Retinal pigment epithelial cell (primary cell): Measurements from ENCODE around the gene MBD3L1.

Experiments used
- DNase-seq: peaks from one replicate; pipeline ENCODE4 v3.0.0-alpha.2; 2010; ENCODE audit warnings: low read depth
- H3K4me3 ChIP-seq: 2 replicates; pipeline ENCODE4 v1.5.1; 2011; ENCODE audit warnings: mild to moderate bottlenecking, low read length, control low read depth, moderate library complexity
- CTCF ChIP-seq: conservative IDR thresholded peaks from 2 replicates; pipeline ENCODE4 v1.5.1; 2011; ENCODE audit warnings: low read depth, low read length, control low read depth, inconsistent platforms

The MBD3L1 gene

GRCh38 chr19:8835877-8836276 is 3.7 kb downstream of the MBD3L1 start:
- no peak for DNase-seq
- TF ChIP-seq CTCF, result no peak
- H3K4me3 ChIP-seq, result no peak overlapping the region

GRCh38 chr19:8840708-8841107 is 8.5 kb downstream of the MBD3L1 start:
- TF ChIP-seq CTCF, result no peak
- H3K4me3 ChIP-seq, result no peak overlapping the region
- no peak for DNase-seq

- no peak for TF ChIP-seq CTCF
- H3K4me3 ChIP-seq, result no peak overlapping the region
- no peak for DNase-seq
Measured at GRCh38 chr19:8846819-8847218, 14.6 kb downstream of the MBD3L1 start.

GRCh38 chr19:8849232-8849631 is 17.1 kb downstream of the MBD3L1 start:
- no peak for TF ChIP-seq CTCF
- no peak overlapping the region for H3K4me3 ChIP-seq
- no peak for DNase-seq

GRCh38 chr19:8850488-8850887 is 18.3 kb downstream of the MBD3L1 start:
- no peak for DNase-seq
- no peak overlapping the region for H3K4me3 ChIP-seq
- TF ChIP-seq CTCF, result no peak

GRCh38 chr19:8858260-8858659 is 26.1 kb downstream of the MBD3L1 start:
- DNase-seq, result no peak
- TF ChIP-seq CTCF, result no peak
- no peak overlapping the region for H3K4me3 ChIP-seq

GRCh38 chr19:8866344-8866743 is 34.2 kb downstream of the MBD3L1 start:
- TF ChIP-seq CTCF, result no peak
- no peak for DNase-seq
- no peak overlapping the region for H3K4me3 ChIP-seq
